ENCODE results near the gene BTBD7.
A peak's percentile ranks its signal among the peaks of the same experiment; 100 is the strongest.
"Not testable (repeated sequence)": the region's sequence is repeated elsewhere in the genome, so short reads cannot be mapped to it uniquely, and the experiment has no call there.

BTBD7 gene

DNA sequence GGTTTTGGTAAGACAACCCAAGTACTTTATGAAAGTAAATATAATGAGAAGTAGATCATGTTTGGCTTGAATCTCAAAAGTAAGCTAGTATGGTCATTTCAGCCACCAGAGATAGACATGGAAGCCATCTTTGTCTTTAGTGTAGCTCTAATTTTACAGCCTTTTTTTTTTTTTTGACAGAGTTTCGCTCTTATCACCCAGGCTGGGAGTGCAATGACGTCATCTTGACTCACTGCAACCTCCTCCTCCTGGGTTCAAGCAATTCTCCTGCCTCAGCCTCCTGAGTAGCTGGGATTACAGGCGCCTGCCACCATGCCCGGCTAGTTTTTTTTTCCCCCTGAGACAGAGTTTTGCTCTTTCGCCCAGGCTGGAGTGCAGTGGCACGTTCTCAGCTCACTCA is 22.0 kb upstream of the BTBD7 start:
- POLR2A ChIA-PET, result interaction anchor here (0.7 kb wide), 1 partner anchor 1249 kb away, joined by 3 read pairs; no protein-coding TSS in a partner anchor
- CTCF ChIA-PET; DNase-seq; H3K36me3 ChIP-seq (ENCODE audit: control insufficient read depth in 4 of 4, insufficient read depth in 4 of 4, low read length in 3 of 4); H3K9me3 ChIP-seq (ENCODE audit: control extremely low read depth in 1 of 5, control insufficient read depth in 4 of 5, insufficient read depth in 2 of 5, low read depth in 1 of 5, low read length in 4 of 5); H3K4me3 ChIP-seq (ENCODE audit: control insufficient read depth in 1 of 7, extremely low read depth in 1 of 7, insufficient read depth in 4 of 7, low read depth in 2 of 7, low read length in 6 of 7); H3K4me1 ChIP-seq (ENCODE audit: control extremely low read depth in 1 of 4, control insufficient read depth in 4 of 4, insufficient read depth in 4 of 4, low read length in 3 of 4); H3K27ac ChIP-seq (ENCODE audit: insufficient read depth in 1 of 2, low read depth in 1 of 2, low read length in 2 of 2, poor library complexity in 1 of 2, severe bottlenecking in 2 of 2); H3K27me3 ChIP-seq (replicated peaks in 2 of 5; ENCODE audit: control insufficient read depth in 4 of 5, insufficient read depth in 5 of 5, low read length in 4 of 5): not testable (repeated sequence)
- 96% methylated on average over 5 of the region's 6 CpGs for WGBS (ENCODE audit: insufficient coverage)

DNA sequence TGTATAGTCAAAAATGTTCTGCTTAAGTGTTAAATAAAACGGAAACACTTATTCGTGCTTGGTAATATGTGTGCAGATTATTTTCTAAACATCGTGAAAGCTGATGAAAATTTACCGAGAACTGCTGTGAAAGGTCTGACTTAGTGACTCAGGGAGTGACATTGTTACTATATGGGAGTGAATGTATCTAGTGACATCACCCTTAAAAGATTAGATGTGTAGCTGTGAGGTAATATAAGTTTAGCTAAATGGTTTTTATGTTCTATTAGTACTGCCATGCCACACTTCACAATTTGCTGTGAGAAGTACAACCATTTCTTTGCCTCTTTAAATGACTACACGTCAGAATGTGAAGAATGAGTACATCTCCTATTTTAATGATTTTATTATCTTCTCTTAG is 15.5 kb upstream of the BTBD7 start:
- H3K4me3 ChIP-seq (ENCODE audit: control insufficient read depth in 1 of 7, extremely low read depth in 1 of 7, insufficient read depth in 4 of 7, low read depth in 2 of 7, low read length in 6 of 7), result no peak overlapping the region
- CTCF ChIA-PET, result interaction anchor here (1.1 kb wide), 1 partner anchor 8 kb away, joined by 3 read pairs; no protein-coding TSS in a partner anchor
- H3K27me3 ChIP-seq (replicated peaks in 2 of 5; ENCODE audit: control insufficient read depth in 4 of 5, insufficient read depth in 5 of 5, low read length in 4 of 5), result no peaks in the 10 kb centered on the region
- peaks cover 0 to 4% (median 0%) of the 10 kb centered on the region in 4 experiments for H3K4me1 ChIP-seq (ENCODE audit: control extremely low read depth in 1 of 4, control insufficient read depth in 4 of 4, insufficient read depth in 4 of 4, low read length in 3 of 4)
- 96% methylated on average over 4 of the region's 5 CpGs for WGBS (ENCODE audit: insufficient coverage)
- no peak for DNase-seq
- no peaks in the 10 kb centered on the region for H3K36me3 ChIP-seq (ENCODE audit: control insufficient read depth in 4 of 4, insufficient read depth in 4 of 4, low read length in 3 of 4)
- H3K9me3 ChIP-seq (ENCODE audit: control extremely low read depth in 1 of 5, control insufficient read depth in 4 of 5, insufficient read depth in 2 of 5, low read depth in 1 of 5, low read length in 4 of 5), result peaks cover 0 to 6% (median 5%) of the 10 kb centered on the region in 5 experiments
- H3K27ac ChIP-seq (ENCODE audit: insufficient read depth in 1 of 2, low read depth in 1 of 2, low read length in 2 of 2, poor library complexity in 1 of 2, severe bottlenecking in 2 of 2), result no peak overlapping the region
- POLR2A ChIA-PET, result no interaction called here

DNA sequence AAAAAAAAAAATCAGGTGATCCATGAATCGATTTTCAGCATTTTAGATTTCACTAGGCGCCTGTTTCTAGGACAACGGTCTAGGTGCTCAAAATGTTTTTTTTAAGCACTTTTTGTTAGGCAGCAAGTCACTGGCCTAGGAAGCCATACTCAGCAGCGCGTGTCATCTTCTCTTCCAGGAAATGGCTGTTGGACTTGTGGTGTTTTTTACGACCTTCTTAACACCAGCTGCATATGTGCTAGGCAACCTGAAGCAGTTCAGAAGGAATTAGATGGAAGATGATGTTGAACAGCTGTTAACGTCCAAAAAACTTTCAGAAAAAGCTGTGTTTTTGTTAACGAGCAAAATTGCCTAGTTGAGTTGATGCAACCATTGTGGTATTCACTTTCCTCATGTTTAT is 15.0 kb upstream of the BTBD7 start:
- ChIA-PET POLR2A (no interaction called here), CTCF (no interaction called here)
- 90% methylated on average over 7 of the region's 8 CpGs for WGBS (ENCODE audit: insufficient coverage)
- Histone ChIP-seq H3K4me3 (ENCODE audit: control insufficient read depth in 1 of 7, extremely low read depth in 1 of 7, insufficient read depth in 4 of 7, low read depth in 2 of 7, low read length in 6 of 7) (no peak overlapping the region), H3K4me1 (ENCODE audit: control extremely low read depth in 1 of 4, control insufficient read depth in 4 of 4, insufficient read depth in 4 of 4, low read length in 3 of 4) (peaks cover 0 to 4% (median 0%) of the 10 kb centered on the region in 4 experiments), H3K27me3 (replicated peaks in 2 of 5; ENCODE audit: control insufficient read depth in 4 of 5, insufficient read depth in 5 of 5, low read length in 4 of 5) (no peaks in the 10 kb centered on the region), H3K36me3 (ENCODE audit: control insufficient read depth in 4 of 4, insufficient read depth in 4 of 4, low read length in 3 of 4) (no peaks in the 10 kb centered on the region), H3K9me3 (ENCODE audit: control extremely low read depth in 1 of 5, control insufficient read depth in 4 of 5, insufficient read depth in 2 of 5, low read depth in 1 of 5, low read length in 4 of 5) (peaks cover 0 to 6% (median 5%) of the 10 kb centered on the region in 5 experiments), H3K27ac (ENCODE audit: insufficient read depth in 1 of 2, low read depth in 1 of 2, low read length in 2 of 2, poor library complexity in 1 of 2, severe bottlenecking in 2 of 2) (no peak overlapping the region)
- DNase-seq, result peak in 2 of 3 donors; percentile 17 to 45

DNA sequence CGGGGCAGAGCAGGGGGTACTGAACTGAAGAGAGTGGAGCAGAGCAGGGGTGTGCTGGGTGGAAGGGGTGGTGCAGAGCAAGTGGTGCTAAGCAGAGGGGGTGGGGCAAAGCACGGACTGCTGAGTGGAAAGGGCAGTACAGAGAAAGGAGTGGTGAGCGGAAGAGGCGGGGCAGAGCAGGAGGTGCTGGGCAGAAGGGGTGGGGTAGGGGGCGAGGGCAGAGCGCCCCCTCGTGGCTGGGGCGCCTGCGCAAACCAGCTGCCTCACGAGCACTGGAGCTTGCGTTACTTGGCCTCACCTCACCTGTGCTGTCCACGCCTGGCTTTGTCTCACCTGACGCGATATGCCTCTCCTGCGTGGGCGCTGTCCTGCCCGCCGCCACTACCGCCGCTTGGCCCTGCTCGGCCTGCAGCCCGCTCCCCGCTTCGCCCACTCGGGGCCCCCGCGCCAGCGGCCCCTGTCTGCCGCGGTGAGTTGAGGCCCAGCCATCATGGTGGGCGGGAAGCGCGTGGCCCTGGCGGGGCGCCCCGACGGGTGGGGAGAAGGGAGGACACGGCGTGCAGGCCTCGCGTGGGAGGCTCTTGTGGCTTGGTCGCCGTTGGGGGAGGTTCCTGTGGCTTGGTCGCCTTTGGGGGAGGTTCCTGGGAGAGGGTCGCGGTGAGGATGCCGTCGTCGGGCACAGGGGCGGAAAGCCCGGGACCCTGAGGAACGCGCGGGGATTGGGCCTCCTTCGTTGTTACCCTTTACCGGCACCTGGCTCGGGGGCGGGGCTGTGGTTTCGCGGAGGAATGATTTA is 14.3 kb upstream of the BTBD7 start, which contains the start of gene COX8C:
COX8C (plus strand) TSS at position 257 of the 796 bp plus-strand sequence; CDS start at position 344, 87 bp downstream.
- no peak for DNase-seq
- Histone ChIP-seq H3K27ac (ENCODE audit: insufficient read depth in 1 of 2, low read depth in 1 of 2, low read length in 2 of 2, poor library complexity in 1 of 2, severe bottlenecking in 2 of 2) (no peak within 1 kb of the TSS), H3K4me1 (ENCODE audit: control extremely low read depth in 1 of 4, control insufficient read depth in 4 of 4, insufficient read depth in 4 of 4, low read length in 3 of 4) (peaks cover 0 to 4% (median 0%) of the 10 kb centered on the region in 4 experiments), H3K27me3 (replicated peaks in 2 of 5; ENCODE audit: control insufficient read depth in 4 of 5, insufficient read depth in 5 of 5, low read length in 4 of 5) (no peaks in the 10 kb centered on the region), H3K4me3 (ENCODE audit: control insufficient read depth in 1 of 7, extremely low read depth in 1 of 7, insufficient read depth in 4 of 7, low read depth in 2 of 7, low read length in 6 of 7) (no peak within 1 kb of the TSS), H3K9me3 (ENCODE audit: control extremely low read depth in 1 of 5, control insufficient read depth in 4 of 5, insufficient read depth in 2 of 5, low read depth in 1 of 5, low read length in 4 of 5) (peaks cover 0 to 9% (median 6%) of the 10 kb centered on the region in 5 experiments), H3K36me3 (ENCODE audit: control insufficient read depth in 4 of 4, insufficient read depth in 4 of 4, low read length in 3 of 4) (no peaks in the 10 kb centered on the region)
- ChIA-PET CTCF (no interaction called here), POLR2A (no interaction called here)
- WGBS (ENCODE audit: insufficient coverage), result 95% methylated on average over 33 of the region's 60 CpGs

DNA sequence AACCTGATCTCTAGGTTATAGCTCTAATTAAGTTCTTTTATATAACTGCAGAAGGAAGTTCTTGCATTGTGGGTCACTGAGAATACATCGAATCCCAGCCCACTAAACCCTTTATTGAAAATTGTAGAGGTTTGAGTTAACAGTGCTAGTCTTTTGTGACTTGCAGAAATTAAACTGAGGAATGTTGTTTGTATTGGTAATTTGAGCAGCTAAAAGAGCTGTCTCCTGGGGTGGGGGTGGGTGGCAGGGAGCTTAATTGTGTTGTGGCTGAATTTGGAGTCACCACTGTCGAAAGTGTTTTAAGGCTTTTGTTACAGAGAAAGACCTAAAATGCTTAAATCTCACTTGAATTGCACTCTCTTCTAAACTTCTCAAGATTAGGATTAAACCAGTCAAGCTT is 11.0 kb upstream of the BTBD7 start:
- CTCF ChIA-PET, result no interaction called here
- Histone ChIP-seq H3K27me3 (replicated peaks in 2 of 5; ENCODE audit: control insufficient read depth in 4 of 5, insufficient read depth in 5 of 5, low read length in 4 of 5) (no peaks in the 10 kb centered on the region), H3K36me3 (ENCODE audit: control insufficient read depth in 4 of 4, insufficient read depth in 4 of 4, low read length in 3 of 4) (no peaks in the 10 kb centered on the region), H3K4me1 (ENCODE audit: control extremely low read depth in 1 of 4, control insufficient read depth in 4 of 4, insufficient read depth in 4 of 4, low read length in 3 of 4) (peaks cover 0 to 4% (median 0%) of the 10 kb centered on the region in 4 experiments), H3K4me3 (ENCODE audit: control insufficient read depth in 1 of 7, extremely low read depth in 1 of 7, insufficient read depth in 4 of 7, low read depth in 2 of 7, low read length in 6 of 7) (no peak overlapping the region), H3K9me3 (ENCODE audit: control extremely low read depth in 1 of 5, control insufficient read depth in 4 of 5, insufficient read depth in 2 of 5, low read depth in 1 of 5, low read length in 4 of 5) (peaks cover 3 to 15% (median 14%) of the 10 kb centered on the region in 5 experiments), H3K27ac (ENCODE audit: insufficient read depth in 1 of 2, low read depth in 1 of 2, low read length in 2 of 2, poor library complexity in 1 of 2, severe bottlenecking in 2 of 2) (no peak overlapping the region)
- POLR2A ChIA-PET, result no interaction called here
- no peak for DNase-seq
- 92% methylated on average over 2 of the region's 2 CpGs for WGBS (ENCODE audit: insufficient coverage)

DNA sequence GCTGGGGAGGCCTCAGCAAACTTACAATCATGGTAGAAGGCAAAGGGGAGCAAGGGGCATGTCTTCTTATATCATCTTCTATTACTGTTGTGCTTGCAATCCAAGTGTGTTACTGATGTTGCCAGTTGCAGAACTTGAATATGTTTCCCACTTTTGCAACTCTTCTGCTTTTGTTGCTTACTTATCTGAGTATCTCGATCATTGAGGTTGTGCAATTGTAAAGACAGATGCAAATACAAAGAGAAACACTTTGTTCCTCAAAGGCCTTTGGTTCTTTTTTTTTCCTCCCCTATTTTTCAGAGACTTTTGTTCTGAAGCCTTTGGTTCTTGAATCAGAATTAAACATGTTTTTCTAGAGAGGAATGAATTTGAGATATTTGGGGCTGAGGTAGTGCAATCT is 10.4 kb upstream of the BTBD7 start:
- no peak overlapping the region for H3K27ac ChIP-seq (ENCODE audit: insufficient read depth in 1 of 2, low read depth in 1 of 2, low read length in 2 of 2, poor library complexity in 1 of 2, severe bottlenecking in 2 of 2)
- no peaks in the 10 kb centered on the region for H3K27me3 ChIP-seq (replicated peaks in 2 of 5; ENCODE audit: control insufficient read depth in 4 of 5, insufficient read depth in 5 of 5, low read length in 4 of 5)
- CTCF ChIA-PET, result no interaction called here
- H3K4me3 ChIP-seq (ENCODE audit: control insufficient read depth in 1 of 7, extremely low read depth in 1 of 7, insufficient read depth in 4 of 7, low read depth in 2 of 7, low read length in 6 of 7), result no peak overlapping the region
- H3K4me1 ChIP-seq (ENCODE audit: control extremely low read depth in 1 of 4, control insufficient read depth in 4 of 4, insufficient read depth in 4 of 4, low read length in 3 of 4), result peaks cover 0 to 4% (median 0%) of the 10 kb centered on the region in 4 experiments
- H3K9me3 ChIP-seq (ENCODE audit: control extremely low read depth in 1 of 5, control insufficient read depth in 4 of 5, insufficient read depth in 2 of 5, low read depth in 1 of 5, low read length in 4 of 5), result peaks cover 3 to 15% (median 14%) of the 10 kb centered on the region in 5 experiments
- DNase-seq, result peak in 2 of 3 donors; percentile 23 to 35
- POLR2A ChIA-PET, result no interaction called here
- 67% methylated on average over 1 of the region's 1 CpG for WGBS (ENCODE audit: insufficient coverage)
- H3K36me3 ChIP-seq (ENCODE audit: control insufficient read depth in 4 of 4, insufficient read depth in 4 of 4, low read length in 3 of 4), result no peaks in the 10 kb centered on the region

DNA sequence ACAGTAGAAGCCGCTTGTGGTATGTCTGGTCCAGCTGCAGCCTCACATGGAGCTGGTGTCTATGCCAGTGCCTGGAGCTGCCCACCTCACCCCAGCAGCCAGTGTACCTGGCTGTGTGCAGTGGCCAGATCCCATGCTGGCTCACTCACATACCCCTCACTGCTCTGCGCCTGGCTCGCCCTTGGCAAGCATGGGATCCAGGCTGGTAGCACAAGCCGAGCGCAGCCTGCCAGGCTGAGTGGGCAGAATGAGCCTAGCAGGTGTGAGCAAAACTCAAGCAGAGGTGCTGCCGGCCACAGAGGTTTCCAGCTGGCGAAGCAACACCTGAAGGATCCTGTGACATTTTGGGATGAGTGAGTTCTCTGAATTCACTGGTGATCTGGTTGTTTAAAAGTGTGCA is 5.0 kb upstream of the BTBD7 start:
- Histone ChIP-seq H3K27ac (ENCODE audit: insufficient read depth in 1 of 2, low read depth in 1 of 2, low read length in 2 of 2, poor library complexity in 1 of 2, severe bottlenecking in 2 of 2) (no peak overlapping the region), H3K4me3 (ENCODE audit: control insufficient read depth in 1 of 7, extremely low read depth in 1 of 7, insufficient read depth in 4 of 7, low read depth in 2 of 7, low read length in 6 of 7) (no peak overlapping the region), H3K9me3 (ENCODE audit: control extremely low read depth in 1 of 5, control insufficient read depth in 4 of 5, insufficient read depth in 2 of 5, low read depth in 1 of 5, low read length in 4 of 5) (peaks cover 3 to 21% (median 17%) of the 10 kb centered on the region in 5 experiments), H3K36me3 (ENCODE audit: control insufficient read depth in 4 of 4, insufficient read depth in 4 of 4, low read length in 3 of 4) (no peaks in the 10 kb centered on the region), H3K27me3 (replicated peaks in 2 of 5; ENCODE audit: control insufficient read depth in 4 of 5, insufficient read depth in 5 of 5, low read length in 4 of 5) (no peaks in the 10 kb centered on the region), H3K4me1 (ENCODE audit: control extremely low read depth in 1 of 4, control insufficient read depth in 4 of 4, insufficient read depth in 4 of 4, low read length in 3 of 4) (peaks cover 6 to 11% (median 8%) of the 10 kb centered on the region in 4 experiments)
- no peak for DNase-seq
- ChIA-PET POLR2A (no interaction called here), CTCF (no interaction called here)
- WGBS (ENCODE audit: insufficient coverage), result 98% methylated on average over 5 of the region's 7 CpGs

Data from common myeloid progenitor, CD34-positive (primary cell).